ENCODE data around the gene VPS41.

Gene VPS41

DNA sequence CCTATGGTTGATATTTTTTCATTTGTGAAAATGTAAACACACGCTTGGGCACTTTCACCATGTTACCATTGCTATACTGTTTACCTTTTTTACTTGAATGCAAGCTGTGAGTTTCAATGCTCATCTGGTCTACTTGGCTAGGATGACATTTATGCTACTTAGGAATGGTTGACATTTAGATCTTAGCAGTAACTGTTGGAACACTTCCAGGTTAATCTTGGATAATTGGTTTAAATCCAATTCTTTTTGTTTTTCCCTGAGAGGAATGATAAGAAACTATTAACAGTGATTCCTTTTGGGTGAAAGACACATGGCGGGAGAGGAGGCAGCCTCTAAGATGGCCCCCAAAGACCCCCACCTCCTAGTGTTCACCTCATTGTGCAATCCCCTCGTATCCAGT lies 226.4 kb downstream of the VPS41 start:
- TF ChIP-seq, protein P1, sequence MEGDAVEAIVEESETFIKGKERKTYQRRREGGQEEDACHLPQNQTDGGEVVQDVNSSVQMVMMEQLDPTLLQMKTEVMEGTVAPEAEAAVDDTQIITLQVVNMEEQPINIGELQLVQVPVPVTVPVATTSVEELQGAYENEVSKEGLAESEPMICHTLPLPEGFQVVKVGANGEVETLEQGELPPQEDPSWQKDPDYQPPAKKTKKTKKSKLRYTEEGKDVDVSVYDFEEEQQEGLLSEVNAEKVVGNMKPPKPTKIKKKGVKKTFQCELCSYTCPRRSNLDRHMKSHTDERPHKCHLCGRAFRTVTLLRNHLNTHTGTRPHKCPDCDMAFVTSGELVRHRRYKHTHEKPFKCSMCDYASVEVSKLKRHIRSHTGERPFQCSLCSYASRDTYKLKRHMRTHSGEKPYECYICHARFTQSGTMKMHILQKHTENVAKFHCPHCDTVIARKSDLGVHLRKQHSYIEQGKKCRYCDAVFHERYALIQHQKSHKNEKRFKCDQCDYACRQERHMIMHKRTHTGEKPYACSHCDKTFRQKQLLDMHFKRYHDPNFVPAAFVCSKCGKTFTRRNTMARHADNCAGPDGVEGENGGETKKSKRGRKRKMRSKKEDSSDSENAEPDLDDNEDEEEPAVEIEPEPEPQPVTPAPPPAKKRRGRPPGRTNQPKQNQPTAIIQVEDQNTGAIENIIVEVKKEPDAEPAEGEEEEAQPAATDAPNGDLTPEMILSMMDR (conservative IDR thresholded peaks at IDR 0.05; ENCODE audit: low read depth, low read length): no peak
- DNase-seq (ENCODE audit: low read depth): peak; percentile 71
- H3K4me3 ChIP-seq (ENCODE audit: low read length): no peak overlapping the region

DNA sequence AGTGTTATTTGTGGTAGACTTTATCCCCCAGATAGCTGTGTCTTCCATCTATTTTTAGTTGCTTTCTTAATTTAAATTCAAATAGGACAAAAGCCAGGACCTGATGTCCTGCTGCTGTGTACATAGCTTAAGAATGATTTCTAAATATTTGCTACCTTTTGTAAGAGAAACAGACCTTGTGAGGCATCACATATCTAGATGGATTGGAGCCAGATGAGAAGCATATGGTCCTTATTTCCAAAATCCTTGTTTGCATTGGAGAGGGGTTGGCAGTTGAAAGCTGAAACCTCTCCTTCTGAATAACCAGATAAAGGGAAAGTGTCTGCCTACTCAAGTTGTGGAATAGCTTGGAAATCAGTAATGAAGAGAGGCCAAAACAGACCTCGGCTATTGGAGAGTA lies 227.1 kb downstream of the VPS41 start:
- TF ChIP-seq, protein P1 (conservative IDR thresholded peaks at IDR 0.05; ENCODE audit: low read depth, low read length): no peak
- DNase-seq (ENCODE audit: low read depth): no peak
- H3K4me3 ChIP-seq (ENCODE audit: low read length): no peak overlapping the region

DNA sequence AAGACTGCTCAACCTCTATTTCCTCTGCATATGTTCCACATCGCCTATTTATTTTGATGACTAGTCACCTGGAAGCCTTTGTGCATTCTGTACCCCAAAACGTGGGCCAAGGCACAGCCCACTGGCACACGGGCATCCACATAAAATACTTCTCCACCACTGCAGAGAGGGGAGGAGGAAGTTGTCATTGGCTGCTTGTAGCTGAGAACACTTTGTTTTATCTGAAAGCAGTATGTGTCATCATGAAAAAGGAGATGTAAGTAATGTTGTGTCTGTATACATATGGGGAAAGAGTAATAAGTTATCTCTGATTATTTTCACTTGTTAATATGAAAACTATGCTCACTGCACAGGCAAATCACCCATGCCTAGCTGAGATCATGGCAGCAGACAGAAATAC lies 229.6 kb downstream of the VPS41 start:
- TF ChIP-seq, protein P1 (conservative IDR thresholded peaks at IDR 0.05; ENCODE audit: low read depth, low read length): no peak
- DNase-seq (ENCODE audit: low read depth): no peak
- H3K4me3 ChIP-seq (ENCODE audit: low read length): no peak overlapping the region

DNA sequence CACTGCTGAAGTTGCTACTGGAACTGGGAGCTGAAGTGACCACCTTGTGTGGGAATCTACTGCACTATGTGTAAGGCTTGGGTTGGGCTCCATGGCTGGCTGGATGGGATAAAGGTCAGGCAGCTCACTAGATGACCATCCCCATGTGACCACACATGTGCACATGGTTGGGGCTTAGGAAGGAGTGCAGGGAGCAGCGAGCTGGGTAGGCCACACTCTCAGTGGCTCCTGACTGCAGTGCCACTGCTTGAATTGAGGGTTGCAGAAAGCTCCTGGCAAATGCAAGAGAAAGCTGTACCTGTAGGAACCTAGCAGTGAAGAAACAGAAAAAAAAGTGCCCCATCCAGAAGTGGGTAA lies 230.3 kb downstream of the VPS41 start:
- DNase-seq (ENCODE audit: low read depth): no peak
- H3K4me3 ChIP-seq (ENCODE audit: low read length): no peak overlapping the region
- TF ChIP-seq, protein P1 (conservative IDR thresholded peaks at IDR 0.05; ENCODE audit: low read depth, low read length): no peak

DNA sequence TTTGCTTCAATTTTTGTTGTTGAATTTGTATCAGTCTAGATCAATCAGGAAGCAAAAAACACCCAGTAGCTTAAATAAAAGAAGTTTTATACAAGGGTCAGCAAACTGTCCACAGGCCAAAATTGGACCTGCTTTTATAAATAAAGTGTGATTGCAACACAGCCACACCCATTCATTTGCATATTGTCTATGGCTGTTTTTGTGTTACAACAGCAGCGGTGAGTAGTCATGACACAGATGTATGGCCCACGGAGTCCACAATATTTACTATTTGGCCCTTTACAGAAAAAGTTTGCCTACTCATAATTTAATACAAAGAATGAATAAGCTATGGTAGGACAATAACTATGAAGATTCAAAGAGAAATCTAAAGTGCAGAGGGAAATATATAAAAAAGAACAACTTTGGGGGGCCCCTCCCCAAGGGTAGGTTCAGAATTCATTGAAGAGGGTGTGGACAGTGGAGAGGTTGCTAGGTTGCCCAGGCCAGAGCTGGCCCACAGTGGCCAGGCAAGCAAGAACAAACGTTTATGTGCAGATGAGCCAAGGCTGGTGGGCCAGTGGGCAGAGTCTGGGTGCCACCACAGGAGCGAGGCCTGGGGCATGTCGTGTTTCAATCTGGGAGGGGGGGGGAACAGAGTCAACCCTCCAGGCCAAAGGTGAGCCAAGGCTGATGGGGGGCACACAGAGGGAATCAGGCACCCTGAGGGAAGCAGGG lies 230.9 kb downstream of the VPS41 start:
- no peak for DNase-seq (ENCODE audit: low read depth)
- TF ChIP-seq, protein P1 (conservative IDR thresholded peaks at IDR 0.05; ENCODE audit: low read depth, low read length): no peak
- H3K4me3 ChIP-seq (ENCODE audit: low read length): no peak overlapping the region

DNA sequence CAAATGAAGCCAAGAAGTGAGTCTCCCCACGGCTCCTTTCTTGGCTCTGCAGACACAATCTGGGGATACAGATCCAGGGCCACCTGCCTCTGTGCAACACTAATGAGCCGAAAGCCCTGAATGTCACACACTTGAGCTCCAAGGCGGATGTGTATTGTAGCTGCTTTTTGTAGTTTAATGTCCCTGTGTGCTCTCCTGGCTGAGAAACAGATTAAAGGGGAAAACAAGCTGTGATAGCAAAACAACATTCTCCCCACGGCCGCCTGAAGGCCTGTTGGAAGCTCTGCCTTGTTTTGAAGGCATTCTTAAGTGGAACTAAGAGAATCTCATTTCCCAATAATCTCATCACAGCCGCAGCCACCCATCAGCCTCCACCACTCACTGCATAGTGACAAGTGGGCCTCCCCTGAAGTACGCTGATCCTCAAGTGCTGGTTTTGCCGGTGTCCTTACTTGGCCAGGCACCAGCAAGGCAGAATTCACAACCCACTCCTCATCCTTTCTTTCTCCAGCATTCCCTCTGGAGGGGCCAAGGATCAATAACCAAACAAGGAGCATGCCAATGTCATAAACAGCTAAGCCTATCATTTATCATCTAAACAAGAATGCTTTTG lies 233.4 kb downstream of the VPS41 start:
- TF ChIP-seq, protein P1 (conservative IDR thresholded peaks at IDR 0.05; ENCODE audit: low read depth, low read length): no peak
- H3K4me3 ChIP-seq (ENCODE audit: low read length): no peak overlapping the region
- no peak for DNase-seq (ENCODE audit: low read depth)

DNA sequence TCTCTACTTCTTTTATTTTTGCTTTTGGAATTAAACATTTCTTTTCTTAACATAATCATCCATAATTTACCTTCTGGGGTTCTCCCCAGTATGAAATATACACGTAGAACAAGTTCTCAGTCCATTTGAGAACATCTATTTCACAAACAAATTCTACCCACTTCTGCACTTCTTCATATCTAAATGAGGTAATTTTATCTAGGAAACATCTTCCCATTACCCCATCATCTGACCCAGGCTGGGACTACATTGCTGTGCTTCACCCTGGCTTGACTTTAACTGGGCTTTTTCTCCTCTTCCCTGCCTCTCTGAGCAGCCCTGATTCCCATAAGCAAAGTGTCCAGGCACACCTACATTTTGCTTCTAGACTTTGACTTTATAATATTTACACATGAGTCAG lies 234.5 kb downstream of the VPS41 start:
- TF ChIP-seq, protein P1 (conservative IDR thresholded peaks at IDR 0.05; ENCODE audit: low read depth, low read length): no peak
- no peak overlapping the region for H3K4me3 ChIP-seq (ENCODE audit: low read length)
- no peak for DNase-seq (ENCODE audit: low read depth)
